ENCODE data around the gene CMC1. TPM values are rescaled to one million over a fixed set of nuclear protein-coding genes. Genes with fewer than 3 reads are reported as not detected.

Gene CMC1
- total RNA-seq, 1 donor from 2014 or later = 17.7 TPM

GRCh38 chr3:28295898-28296490 is 54.6 kb downstream of the CMC1 start:
- DNase-seq (ENCODE audit: low spot score) = no peak

GRCh38 chr3:28299705-28300104 is 58.3 kb downstream of the CMC1 start:
- DNase-seq (ENCODE audit: low spot score) = no peak

- no peak for DNase-seq (ENCODE audit: low spot score)
Observed at GRCh38 chr3:28300345-28300962, 59.0 kb downstream of the CMC1 start.

- no peak for DNase-seq (ENCODE audit: low spot score)
Observed at GRCh38 chr3:28301688-28302087, 60.3 kb downstream of the CMC1 start.

GRCh38 chr3:28308196-28308595 is 66.8 kb downstream of the CMC1 start:
- no peak for DNase-seq (ENCODE audit: low spot score)

GRCh38 chr3:28315711-28316110 is 74.3 kb downstream of the CMC1 start:
- DNase-seq (ENCODE audit: low spot score) = no peak

GRCh38 chr3:28316226-28316625 is 74.8 kb downstream of the CMC1 start:
- no peak for DNase-seq (ENCODE audit: low spot score)

GRCh38 chr3:28317438-28318022 is 76.1 kb downstream of the CMC1 start:
- DNase-seq (ENCODE audit: low spot score) = no peak

- DNase-seq (ENCODE audit: low spot score) = no peak
Observed at GRCh38 chr3:28320981-28321380, 79.6 kb downstream of the CMC1 start.

- no peak for DNase-seq (ENCODE audit: low spot score)
Observed at GRCh38 chr3:28322464-28322863, 81.0 kb downstream of the CMC1 start.

GRCh38 chr3:28326458-28326926 is 85.1 kb downstream of the CMC1 start:
- no peak for DNase-seq (ENCODE audit: low spot score)

GRCh38 chr3:28328188-28329151 is 87.1 kb downstream of the CMC1 start:
- no peak for DNase-seq (ENCODE audit: low spot score)

- DNase-seq (ENCODE audit: low spot score) = no peak
Observed at GRCh38 chr3:28334552-28334951, 93.1 kb downstream of the CMC1 start.

GRCh38 chr3:28335246-28335645 is 93.8 kb downstream of the CMC1 start:
- DNase-seq (ENCODE audit: low spot score) = no peak

GRCh38 chr3:28337230-28337629 is 95.8 kb downstream of the CMC1 start:
- DNase-seq (ENCODE audit: low spot score) = no peak

- no peak for DNase-seq (ENCODE audit: low spot score)
Observed at GRCh38 chr3:28343144-28343543, 101.7 kb downstream of the CMC1 start.

GRCh38 chr3:28345690-28346089 is 104.3 kb downstream of the CMC1 start:
- DNase-seq (ENCODE audit: low spot score) = no peak

- DNase-seq (ENCODE audit: low spot score) = no peak
Observed at GRCh38 chr3:28347374-28348264, 106.2 kb downstream of the CMC1 start.

- DNase-seq (ENCODE audit: low spot score) = no peak
Observed at GRCh38 chr3:28348265-28348628, 106.8 kb downstream of the CMC1 start.

GRCh38 chr3:28348629-28349468 is 107.4 kb downstream of the CMC1 start, which contains the start of the genes AZI2 and ZCWPW2:
TSS of gene AZI2 (minus strand) at chr3:28348824. CDS start at chr3:28340617, 8,207 bp downstream.
TSS of gene ZCWPW2 (plus strand) at chr3:28348721. CDS start at chr3:28413069, 64,348 bp downstream.
- peak; percentile 98 for DNase-seq (ENCODE audit: low spot score)
